GM12878 (cell line): Measurements from ENCODE around the gene NAA11. TPM values are rescaled to one million over a fixed set of nuclear protein-coding genes. Genes with fewer than 3 reads are reported as not detected.

Experiments
- ATAC-seq: fragments of 200-7000 bp; cut with Tn5 transposase; 3 replicates; pipeline ENCODE4 v1.9.1; 2020; ENCODE audit warnings: mild to moderate bottlenecking, moderate library complexity
- BruUV-seq: library from RNA; stranded (reverse); fragments of 400-500 nt; replicated peaks from 2 replicates; lab custom pipeline; 2021; lab: Mats Ljungman, UMichigan
- CTCF ChIA-PET: fragments of 300-600 bp; sonication (Branson Sonifier 250); formaldehyde crosslinking; extraction: SDS; loops from one replicate; lab custom pipeline; 2021; ENCODE audit warnings: inconsistent platforms; lab: Yijun Ruan, JAX
- POLR2A ChIA-PET: fragments of 350-600 bp; formaldehyde crosslinking; extraction: SDS; loops from one replicate; lab custom pipeline; 2021; ENCODE audit warnings: inconsistent platforms; lab: Charles Lee
- RAD21 ChIA-PET: fragments of 300-600 bp; sonication (Branson Sonifier 250); formaldehyde crosslinking; loops from one replicate; lab custom pipeline; 2023; ENCODE audit warnings: antibody characterized with exemption; ENCODE audit not compliant: unreplicated experiment; lab: Charles Lee
- SMC1A ChIA-PET: fragments of 300-600 bp; sonication (Branson Sonifier 250); formaldehyde crosslinking; loops from one replicate; lab custom pipeline; 2023; ENCODE audit not compliant: unreplicated experiment, uncharacterized antibody; lab: Charles Lee
- DNase-seq: peaks from one replicate; pipeline ENCODE4 v3.0.0-alpha.2; 2011; ENCODE audit warnings: low read depth, low spot score
- FAIRE-seq: peaks from 3 replicates; lab custom pipeline; 2011; peaks lifted over from hg19 to GRCh38; lab: Jason Lieb, UNC
- H2AFZ ChIP-seq: 2 replicates; pipeline ENCODE4 v1.6.0; 2011; ENCODE audit warnings: low read depth, low read length, control low read depth; ENCODE audit not compliant: control insufficient read depth
- H3K27ac ChIP-seq: 2 replicates; pipeline ENCODE4 v1.5.1; 2011; ENCODE audit warnings: control low read depth; ENCODE audit not compliant: control insufficient read depth, insufficient read depth
- H3K27me3 ChIP-seq, 2 experiments: replicated peaks in 1 of 2; 2 replicates each; pipeline versions ENCODE4 v1.6.0 to v1.6.1; 2011; ENCODE audit warnings: low read length in 1 of 2; ENCODE audit not compliant: control insufficient read depth in 2 of 2, insufficient read depth in 2 of 2
- H3K36me3 ChIP-seq, 2 experiments: 2 replicates each; pipeline ENCODE4 v1.5.1; 2011; ENCODE audit warnings: low read length in 1 of 2; ENCODE audit not compliant: control insufficient read depth in 2 of 2, insufficient read depth in 2 of 2
- H3K4me1 ChIP-seq: 2 replicates; pipeline ENCODE4 v1.6.1; 2011; ENCODE audit warnings: mild to moderate bottlenecking, low read length, moderate library complexity, mixed read lengths; ENCODE audit not compliant: control insufficient read depth, insufficient read depth
- H3K4me2 ChIP-seq: 2 replicates; pipeline ENCODE4 v1.6.0; 2011; ENCODE audit warnings: control low read depth; ENCODE audit not compliant: control insufficient read depth, insufficient read depth
- H3K4me3 ChIP-seq: fragments of 200-600 bp; sonication (generic); 2 replicates; pipeline ENCODE4 v1.5.1; 2016
- H3K79me2 ChIP-seq: 2 replicates; pipeline ENCODE4 v1.6.0; 2011; ENCODE audit warnings: low read length; ENCODE audit not compliant: control insufficient read depth, insufficient read depth
- H3K9ac ChIP-seq: 2 replicates; pipeline ENCODE4 v1.8.0; 2011; ENCODE audit warnings: low read length, control low read depth, mixed read lengths; ENCODE audit not compliant: control insufficient read depth, insufficient read depth
- H3K9me3 ChIP-seq: replicated peaks from 3 replicates; pipeline ENCODE4 v1.5.1; 2011; ENCODE audit warnings: mild to moderate bottlenecking, low read length; ENCODE audit not compliant: control insufficient read depth, insufficient read depth
- H4K20me1 ChIP-seq: 2 replicates; pipeline ENCODE4 v1.6.0; 2011; ENCODE audit not compliant: control insufficient read depth, insufficient read depth
- BCL3 ChIP-seq: IDR thresholded peaks from 2 replicates; pipeline ENCODE4 v1.6.1; 2011; ENCODE audit warnings: borderline replicate concordance, low read depth, mild to moderate bottlenecking, moderate library complexity, low read length; ENCODE audit not compliant: insufficient read depth, poor library complexity, severe bottlenecking
- BMI1 ChIP-seq: fragments of 450-650 bp; IDR thresholded peaks from 2 replicates; pipeline ENCODE4 v1.6.1; 2016; ENCODE audit warnings: mild to moderate bottlenecking, moderate library complexity, borderline replicate concordance
- CBFB ChIP-seq: IDR thresholded peaks from 2 replicates; pipeline ENCODE4 v1.6.1; 2016; ENCODE audit warnings: antibody characterized with exemption, low read depth
- CBX5 ChIP-seq: sonication (generic); IDR thresholded peaks from 2 replicates; pipeline ENCODE4 v1.6.1; 2016; ENCODE audit warnings: low read depth, moderate library complexity, mild to moderate bottlenecking, inconsistent platforms
- CHD1 ChIP-seq: IDR thresholded peaks from 2 replicates; pipeline ENCODE4 v1.6.1; 2012; ENCODE audit warnings: low read depth, low read length, improper control_type of control experiment
- E4F1 ChIP-seq: fragments of 450-650 bp; IDR thresholded peaks from 2 replicates; pipeline ENCODE4 v1.6.1; 2018; ENCODE audit warnings: borderline replicate concordance, mild to moderate bottlenecking; ENCODE audit not compliant: partially characterized antibody
- EGR1 ChIP-seq, 2 experiments: IDR thresholded peaks; 1 replicate in 1 of 2; 2 replicates in 1 of 2; pipeline ENCODE4 v1.6.1; 2011 to 2012; ENCODE audit warnings: low read depth in 2 of 2, low read length in 2 of 2, borderline replicate concordance in 1 of 2, mild to moderate bottlenecking in 1 of 2, moderate library complexity in 1 of 2
- FOXM1 ChIP-seq: IDR thresholded peaks from 2 replicates; pipeline ENCODE4 v1.6.1; 2012; ENCODE audit warnings: low read depth, mild to moderate bottlenecking, inconsistent platforms, low read length, moderate library complexity
- NBN ChIP-seq: fragments of 450-650 bp; IDR thresholded peaks from 2 replicates; pipeline ENCODE4 v1.6.1; 2016
- NR2F1 ChIP-seq: fragments of 450-650 bp; conservative IDR thresholded peaks from 2 replicates; pipeline ENCODE4 v1.6.1; 2017; ENCODE audit warnings: mild to moderate bottlenecking
- PKNOX1 ChIP-seq: fragments of 450-650 bp; IDR thresholded peaks from 2 replicates; pipeline ENCODE4 v1.6.1; 2016; ENCODE audit warnings: mild to moderate bottlenecking
- RAD21 ChIP-seq: IDR thresholded peaks from 2 replicates; pipeline ENCODE4 v1.6.1; 2011; ENCODE audit warnings: mild to moderate bottlenecking, low read depth, low read length, moderate library complexity; ENCODE audit not compliant: insufficient read depth
- RBBP5 ChIP-seq: fragments of 200-600 bp; sonication (generic); conservative IDR thresholded peaks from 2 replicates; pipeline ENCODE4 v1.6.1; 2016
- STAT3 ChIP-seq: IDR thresholded peaks from 2 replicates; pipeline ENCODE4 v1.6.1; 2011; ENCODE audit warnings: low read depth, low read length, improper control_type of control experiment
- ZBTB40 ChIP-seq: fragments of 450-650 bp; IDR thresholded peaks from 2 replicates; pipeline ENCODE4 v1.6.1; 2016; ENCODE audit warnings: mild to moderate bottlenecking, moderate library complexity, borderline replicate concordance
- WGBS: methylation state at CpG from one replicate; pipeline ENCODE4 v1.1.6; 2016; ENCODE audit warnings: low lambda C conversion rate; ENCODE audit not compliant: insufficient replicate concordance, insufficient coverage; ENCODE audit errors: missing lambda C conversion rate; 5-methylcytosine and 5-hydroxymethylcytosine counted together
- in situ Hi-C: fragments of 300-500 bp; cut with MboI; formaldehyde crosslinking; loops from 9 replicates; pipeline ENCODE4 v1.14.3; 2018; ENCODE audit warnings: mixed read lengths
- intact Hi-C: fragments of 100-400 bp; cut with micrococcal nuclease; formaldehyde crosslinking; loops from one replicate; pipeline ENCODE4 v1.14.2; 2022; ENCODE audit not compliant: unreplicated experiment
- polyA plus RNA-seq, 11 experiments: library from polyadenylated mRNA; depleted of rRNA in 4 of 11; unstranded in 6 of 11; stranded (reverse) in 5 of 11; fragments of >200 nt; fragmentation: Nextera tagmentation in 4 of 11; fragmentation: Illumina TruSeq in 1 of 11; extraction: Ambion mirVana in 4 of 11; extraction: Trizol in 1 of 11; gene quantifications; 1 replicate in 1 of 11; 2 replicates in 10 of 11; pipeline versions ENCODE4 v1.2.1 to v1.2.3, GENCODE V29; 2011 to 2016; ENCODE audit warnings: inconsistent platforms in 2 of 11, missing spikeins in 2 of 11, low read depth in 1 of 11
- total RNA-seq, 4 experiments: library from RNA; depleted of rRNA in 3 of 4; stranded (reverse); fragments of >200 nt in 3 of 4; fragmentation: Illumina TruSeq in 1 of 4; extraction: Trizol in 1 of 4; gene quantifications; 2 replicates each; pipeline versions ENCODE4 v1.2.1 to v1.2.3, GENCODE V29; 2013 to 2021

Gene NAA11
- total and polyA plus RNA-seq, 10 of the 15 experiments (the other 5 are each of a cell fraction or from before 2014, with no cell fraction given), result 0.12 to 0.16 TPM; not detected in 8

- 0% methylated on average over 1 of the region's 1 CpG for WGBS
- H3K27me3 ChIP-seq, result no peaks in the 10 kb centered on the region
- H3K9me3 ChIP-seq, result no peaks in the 10 kb centered on the region
- ChIA-PET POLR2A (no interaction called here), SMC1A (no interaction called here), RAD21 (no interaction called here), CTCF (no interaction called here)
- H3K79me2 ChIP-seq, result no peaks in the 10 kb centered on the region
- ATAC-seq (no peak), DNase-seq (no peak), FAIRE-seq (peak; percentile 99)
- H3K27ac ChIP-seq, result no peak overlapping the region
- H3K4me2 ChIP-seq, result no peak overlapping the region
- no peaks in the 10 kb centered on the region for H4K20me1 ChIP-seq
- in situ Hi-C loops (no loop called here), intact Hi-C loops (no loop called here)
- TF ChIP-seq BCL3, result no peak
- no peak for TF ChIP-seq EGR1 (IDR thresholded peaks at IDR 0.05; ENCODE audit: borderline replicate concordance in 1 of 2, low read depth in 2 of 2, low read length in 2 of 2)
- TF ChIP-seq CBFB, result no peak
- TF ChIP-seq BMI1, result no peak
- no peak for TF ChIP-seq NR2F1
- no peak for TF ChIP-seq CBX5
- TF ChIP-seq E4F1, result no peak
- TF ChIP-seq FOXM1, result no peak
- TF ChIP-seq ZBTB40, result no peak
- no peak for TF ChIP-seq RAD21
- TF ChIP-seq NBN, result no peak
- no peak for TF ChIP-seq PKNOX1
- no peak for TF ChIP-seq CHD1
- TF ChIP-seq STAT3, result no peak
- TF ChIP-seq RBBP5, result no peak
- no peaks in the 10 kb centered on the region for H3K4me1 ChIP-seq
- no peaks in the 10 kb centered on the region for H3K36me3 ChIP-seq
- no peak overlapping the region for H3K4me3 ChIP-seq
- no TSS peak for BruUV-seq
- H3K9ac ChIP-seq, result no peak overlapping the region
- H2AFZ ChIP-seq, result no peak overlapping the region
Measured at GRCh38 chr4:79353075-79353474, 27.2 kb upstream of the NAA11 start.
